ENCODE data around the gene TMEFF1. TPM values are rescaled to one million over a fixed set of nuclear protein-coding genes. Genes with fewer than 3 reads are reported as not detected.
A peak's percentile ranks its signal among the peaks of the same experiment; 100 is the strongest.

The TMEFF1 gene
- total RNA-seq, 1 experiment from 2014 or later = 2.7 TPM

DNA sequence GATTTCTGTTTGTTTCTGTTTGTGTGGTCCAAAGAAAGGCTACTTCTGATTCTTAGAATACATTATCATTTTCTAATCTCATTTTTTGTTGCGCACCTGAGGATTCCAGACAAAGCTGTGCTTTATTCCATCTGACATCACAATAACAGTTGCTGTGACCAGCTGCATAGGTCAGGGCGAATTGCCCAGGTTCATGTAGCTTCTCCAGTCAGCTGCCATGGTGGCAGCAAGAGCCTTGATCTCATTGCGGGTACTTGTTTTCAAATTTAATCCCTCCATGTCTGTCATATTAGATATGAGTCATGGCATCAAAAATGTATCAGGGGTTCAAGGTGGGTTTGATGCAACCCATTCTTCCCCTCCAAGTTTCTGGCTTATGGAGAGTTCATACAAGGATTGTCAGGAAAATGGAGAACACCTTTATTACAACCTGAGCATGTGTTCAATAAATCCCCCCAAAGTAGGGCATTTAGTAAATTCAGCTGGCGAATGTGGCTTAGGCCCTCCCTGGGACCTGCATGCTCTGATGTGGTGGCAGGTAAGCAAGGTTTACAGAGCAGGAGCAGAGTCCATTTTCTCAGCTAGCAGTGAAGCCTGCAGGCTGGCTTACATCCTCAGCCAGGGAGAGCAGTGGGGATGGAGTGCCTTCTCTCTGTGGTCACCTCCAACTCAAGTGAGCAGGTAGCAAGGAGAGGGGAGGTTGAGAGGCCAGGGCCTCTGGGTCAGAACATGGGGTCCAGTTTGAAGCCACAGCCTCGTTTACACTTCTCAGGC is 118.9 kb downstream of the TMEFF1 start:
- no peak for DNase-seq
- no peaks in the 10 kb centered on the region for H3K36me3 ChIP-seq (ENCODE audit: control insufficient read depth, insufficient read depth, low read length)
- peaks cover 7% of the 10 kb centered on the region for H3K36me3 Mint-ChIP-seq (ENCODE audit: insufficient read depth, unreplicated experiment)
- H3K27me3 Mint-ChIP-seq (ENCODE audit: insufficient read depth, unreplicated experiment) = no peaks in the 10 kb centered on the region
- H3K27ac Mint-ChIP-seq (ENCODE audit: unreplicated experiment) = no peak overlapping the region
- H3K4me3 ChIP-seq (ENCODE audit: low read depth, low read length) = no peak overlapping the region
- H3K27me3 ChIP-seq (replicated peaks; ENCODE audit: control insufficient read depth, insufficient read depth, low read length) = no peaks in the 10 kb centered on the region
- H3K9me3 Mint-ChIP-seq (ENCODE audit: unreplicated experiment) = no peaks in the 10 kb centered on the region
- ChIA-PET CTCF (no interaction called here), POLR2A (no interaction called here)
- no peaks in the 10 kb centered on the region for H3K9me3 ChIP-seq
- TF ChIP-seq, protein P1, sequence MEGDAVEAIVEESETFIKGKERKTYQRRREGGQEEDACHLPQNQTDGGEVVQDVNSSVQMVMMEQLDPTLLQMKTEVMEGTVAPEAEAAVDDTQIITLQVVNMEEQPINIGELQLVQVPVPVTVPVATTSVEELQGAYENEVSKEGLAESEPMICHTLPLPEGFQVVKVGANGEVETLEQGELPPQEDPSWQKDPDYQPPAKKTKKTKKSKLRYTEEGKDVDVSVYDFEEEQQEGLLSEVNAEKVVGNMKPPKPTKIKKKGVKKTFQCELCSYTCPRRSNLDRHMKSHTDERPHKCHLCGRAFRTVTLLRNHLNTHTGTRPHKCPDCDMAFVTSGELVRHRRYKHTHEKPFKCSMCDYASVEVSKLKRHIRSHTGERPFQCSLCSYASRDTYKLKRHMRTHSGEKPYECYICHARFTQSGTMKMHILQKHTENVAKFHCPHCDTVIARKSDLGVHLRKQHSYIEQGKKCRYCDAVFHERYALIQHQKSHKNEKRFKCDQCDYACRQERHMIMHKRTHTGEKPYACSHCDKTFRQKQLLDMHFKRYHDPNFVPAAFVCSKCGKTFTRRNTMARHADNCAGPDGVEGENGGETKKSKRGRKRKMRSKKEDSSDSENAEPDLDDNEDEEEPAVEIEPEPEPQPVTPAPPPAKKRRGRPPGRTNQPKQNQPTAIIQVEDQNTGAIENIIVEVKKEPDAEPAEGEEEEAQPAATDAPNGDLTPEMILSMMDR (IDR thresholded peaks at IDR 0.05; ENCODE audit: insufficient read depth in 1 of 2, low read depth in 1 of 2, low read length in 1 of 2, severe bottlenecking in 1 of 2, unreplicated experiment in 1 of 2) = no peak
- no peak overlapping the region for H3K4me3 Mint-ChIP-seq (ENCODE audit: unreplicated experiment)
- no TSS peak for BruUV-seq (replicated peaks)
- H3K4me1 ChIP-seq = no peaks in the 10 kb centered on the region
- intact Hi-C loops (cut with micrococcal nuclease; ENCODE audit: unreplicated experiment) = loop anchor here (10.0 kb wide), 1 partner anchor 1407 kb away; no protein-coding TSS in a partner anchor
- H3K4me1 Mint-ChIP-seq (ENCODE audit: low read depth, unreplicated experiment) = no peaks in the 10 kb centered on the region

DNA sequence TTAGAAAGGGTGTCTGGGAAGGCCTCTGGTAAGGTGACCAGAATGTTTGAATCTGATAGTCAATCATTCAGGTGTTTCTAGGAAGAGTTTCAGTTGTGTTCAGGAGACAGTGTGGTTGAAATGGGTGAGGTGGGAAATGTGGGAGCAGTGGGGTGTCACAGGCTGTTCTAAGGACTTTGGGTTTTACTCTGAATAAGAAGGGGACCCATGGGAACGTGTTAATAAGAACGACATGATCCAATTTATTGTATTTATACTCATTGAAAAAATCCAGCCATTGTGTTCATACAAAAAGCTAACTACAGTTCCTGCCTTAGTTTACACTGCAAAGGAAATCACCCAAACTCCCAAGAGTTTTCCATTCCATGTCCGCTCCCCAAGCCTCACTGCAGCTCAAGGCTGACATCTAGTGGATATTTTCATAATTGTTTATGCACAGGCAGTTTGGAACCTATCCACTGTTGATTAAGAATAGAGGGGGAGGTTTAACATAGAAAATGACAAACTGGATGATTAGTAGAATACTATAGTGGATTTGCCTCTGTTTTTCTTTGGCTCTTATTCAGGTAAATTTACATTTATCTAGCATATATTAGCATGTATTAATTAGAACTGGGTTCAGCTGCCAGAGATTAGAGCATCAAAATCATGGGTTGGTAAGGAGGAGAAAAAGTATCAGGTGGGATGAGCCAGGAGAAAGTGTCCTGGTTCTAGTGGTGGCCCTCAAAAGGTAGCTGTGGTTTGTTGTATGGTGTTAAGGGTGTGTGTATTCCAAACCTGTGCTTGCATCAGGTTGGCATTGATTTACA is 122.6 kb downstream of the TMEFF1 start:
- DNase-seq = peak; percentile 51 to 77
- peaks cover 9% of the 10 kb centered on the region for H3K36me3 Mint-ChIP-seq (ENCODE audit: insufficient read depth, unreplicated experiment)
- CTCF ChIA-PET = interaction anchor here (0.7 to 1.1 kb wide), 2 partner anchors 90 to 271 kb away, joined by 3 read pairs; no protein-coding TSS in a partner anchor
- no peak overlapping the region for H3K27ac Mint-ChIP-seq (ENCODE audit: unreplicated experiment)
- H3K4me1 Mint-ChIP-seq (ENCODE audit: low read depth, unreplicated experiment) = peaks cover 12% of the 10 kb centered on the region
- TF ChIP-seq, protein P1 (IDR thresholded peaks at IDR 0.05; ENCODE audit: insufficient read depth in 1 of 2, low read depth in 1 of 2, low read length in 1 of 2, severe bottlenecking in 1 of 2, unreplicated experiment in 1 of 2) = peak; percentile 69 to 83
- POLR2A ChIA-PET = no interaction called here
- H3K9me3 Mint-ChIP-seq (ENCODE audit: unreplicated experiment) = no peaks in the 10 kb centered on the region
- no peaks in the 10 kb centered on the region for H3K36me3 ChIP-seq (ENCODE audit: control insufficient read depth, insufficient read depth, low read length)
- no peaks in the 10 kb centered on the region for H3K9me3 ChIP-seq
- intact Hi-C loops (cut with micrococcal nuclease; ENCODE audit: unreplicated experiment) = loop anchor here (1.0 to 10.0 kb wide), 10 partner anchors 90 to 1411 kb away; partner anchors contain the start of gene NR4A3
- no peak overlapping the region for H3K4me3 ChIP-seq (ENCODE audit: low read depth, low read length)
- H3K27me3 Mint-ChIP-seq (ENCODE audit: insufficient read depth, unreplicated experiment) = no peaks in the 10 kb centered on the region
- H3K4me3 Mint-ChIP-seq (ENCODE audit: unreplicated experiment) = no peak overlapping the region
- H3K4me1 ChIP-seq = 0 out of 2 replicates have a peak, but pooled peaks cover 5% of the 10 kb centered on the region
- no TSS peak for BruUV-seq (replicated peaks)
- no peaks in the 10 kb centered on the region for H3K27me3 ChIP-seq (replicated peaks; ENCODE audit: control insufficient read depth, insufficient read depth, low read length)

DNA sequence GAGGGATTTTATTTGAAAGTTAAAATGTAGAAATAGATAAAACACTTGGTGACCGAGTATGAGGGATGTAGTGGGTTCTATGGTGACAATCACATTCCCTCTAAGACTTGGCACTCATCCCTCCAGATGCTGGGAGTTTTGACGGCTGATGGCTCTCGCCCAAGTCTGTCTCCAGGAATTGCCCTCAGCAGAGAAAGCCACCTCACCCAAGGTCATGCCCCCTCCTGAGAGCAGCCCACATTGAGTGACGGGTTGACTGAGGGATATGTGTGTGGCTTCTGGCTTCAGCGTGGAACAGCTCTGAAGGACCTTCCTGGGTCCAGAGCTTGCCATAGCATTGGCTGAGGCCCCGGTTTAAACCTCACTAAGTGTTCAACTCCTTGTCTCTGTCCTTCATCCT is 124.3 kb downstream of the TMEFF1 start:
- Histone ChIP-seq H3K4me1 (0 out of 2 replicates have a peak, but pooled peaks cover 5% of the 10 kb centered on the region), H3K9me3 (no peaks in the 10 kb centered on the region), H3K36me3 (ENCODE audit: control insufficient read depth, insufficient read depth, low read length) (no peaks in the 10 kb centered on the region), H3K27me3 (replicated peaks; ENCODE audit: control insufficient read depth, insufficient read depth, low read length) (no peaks in the 10 kb centered on the region), H3K4me3 (ENCODE audit: low read depth, low read length) (no peak overlapping the region)
- Mint-ChIP-seq H3K9me3 (ENCODE audit: unreplicated experiment) (no peaks in the 10 kb centered on the region), H3K27me3 (ENCODE audit: insufficient read depth, unreplicated experiment) (no peaks in the 10 kb centered on the region), H3K27ac (ENCODE audit: unreplicated experiment) (peak overlapping the region; percentile 62), H3K36me3 (ENCODE audit: insufficient read depth, unreplicated experiment) (peaks cover 9% of the 10 kb centered on the region), H3K4me3 (ENCODE audit: unreplicated experiment) (peak overlapping the region; percentile 76), H3K4me1 (ENCODE audit: low read depth, unreplicated experiment) (peaks cover 18% of the 10 kb centered on the region)
- ChIA-PET POLR2A (no interaction called here), CTCF (interaction anchor here (0.6 to 0.8 kb wide), 4 partner anchors 91 to 679 kb away, joined by 3 to 4 read pairs (median 3); partner anchors contain the start of gene TMEFF1)
- no peak for DNase-seq
- no TSS peak for BruUV-seq (replicated peaks)
- intact Hi-C loops (cut with micrococcal nuclease; ENCODE audit: unreplicated experiment) = loop anchor here (5.0 to 10.0 kb wide), 5 partner anchors 375 to 1412 kb away; partner anchors contain the start of gene NR4A3
- TF ChIP-seq, protein P1 (IDR thresholded peaks at IDR 0.05; ENCODE audit: insufficient read depth in 1 of 2, low read depth in 1 of 2, low read length in 1 of 2, severe bottlenecking in 1 of 2, unreplicated experiment in 1 of 2) = no peak
